ENCODE data around the gene HSDL1. TPM values are rescaled to one million over a fixed set of nuclear protein-coding genes. Genes with fewer than 3 reads are reported as not detected.

Gene HSDL1
- total RNA-seq, 1 donor from 2014 or later, result 101 TPM

GRCh38 chr16:84091460-84091859 is 53.5 kb downstream of the HSDL1 start:
- Histone ChIP-seq H3F3A (ENCODE audit: low read depth) (no peaks in the 10 kb centered on the region), H3K4me3 (no peak overlapping the region), H2AFZ (replicated peaks) (no peak overlapping the region), H3K27ac (no peak overlapping the region), H3K4me2 (no peak overlapping the region), H3K4me1 (no peaks in the 10 kb centered on the region), H4K20me1 (ENCODE audit: low read depth) (peaks cover 3% of the 10 kb centered on the region), H3K79me2 (ENCODE audit: low read depth) (no peaks in the 10 kb centered on the region), H3K9me3 (ENCODE audit: low read depth) (no peaks in the 10 kb centered on the region), H3K9ac (no peak overlapping the region), H3K36me3 (peaks cover 8% of the 10 kb centered on the region), H3K27me3 (no peaks in the 10 kb centered on the region)
- Mint-ChIP-seq H3K27me3 (ENCODE audit: insufficient read depth, low read depth) (peaks cover 2% of the 10 kb centered on the region), H3K4me3 (no peak overlapping the region), H3K36me3 (peaks cover 23% of the 10 kb centered on the region), H3K9me3 (no peaks in the 10 kb centered on the region), H3K4me1 (no peaks in the 10 kb centered on the region), H3K27ac (no peak overlapping the region)
- no peak for TF ChIP-seq CTCF (IDR thresholded peaks at IDR 0.05)
- no peak for TF ChIP-seq EZH2phosphoT487 (IDR thresholded peaks at IDR 0.05)
- no peak for TF ChIP-seq EZH2 (IDR thresholded peaks at IDR 0.05)
- DNase-seq (ENCODE audit: low spot score), result no peak

GRCh38 chr16:84090211-84090610 is 54.8 kb downstream of the HSDL1 start:
- no peaks in the 10 kb centered on the region for H3K9me3 ChIP-seq (ENCODE audit: low read depth)
- Mint-ChIP-seq H3K4me3 (no peak overlapping the region), H3K4me1 (no peaks in the 10 kb centered on the region), H3K27me3 (ENCODE audit: insufficient read depth, low read depth) (peaks cover 2% of the 10 kb centered on the region), H3K36me3 (peaks cover 27% of the 10 kb centered on the region), H3K9me3 (no peaks in the 10 kb centered on the region), H3K27ac (no peak overlapping the region)
- no peak for DNase-seq (ENCODE audit: low spot score)
- H3K36me3 ChIP-seq, result peaks cover 8% of the 10 kb centered on the region
- H3K4me1 ChIP-seq, result no peaks in the 10 kb centered on the region
- H2AFZ ChIP-seq (replicated peaks), result no peak overlapping the region
- H3K27me3 ChIP-seq, result no peaks in the 10 kb centered on the region
- H3K4me2 ChIP-seq, result no peak overlapping the region
- peaks cover 7% of the 10 kb centered on the region for H3F3A ChIP-seq (ENCODE audit: low read depth)
- H3K4me3 ChIP-seq, result no peak overlapping the region
- no peak overlapping the region for H3K9ac ChIP-seq
- no peak for TF ChIP-seq CTCF (IDR thresholded peaks at IDR 0.05)
- TF ChIP-seq EZH2 (IDR thresholded peaks at IDR 0.05), result no peak
- TF ChIP-seq EZH2phosphoT487 (IDR thresholded peaks at IDR 0.05), result no peak
- no peaks in the 10 kb centered on the region for H3K79me2 ChIP-seq (ENCODE audit: low read depth)
- peaks cover 3% of the 10 kb centered on the region for H4K20me1 ChIP-seq (ENCODE audit: low read depth)
- H3K27ac ChIP-seq, result no peak overlapping the region

- TF ChIP-seq CTCF (IDR thresholded peaks at IDR 0.05) (no peak), EZH2 (IDR thresholded peaks at IDR 0.05) (no peak), EZH2phosphoT487 (IDR thresholded peaks at IDR 0.05) (no peak)
- Mint-ChIP-seq H3K4me1 (no peaks in the 10 kb centered on the region), H3K4me3 (no peak overlapping the region), H3K9me3 (no peaks in the 10 kb centered on the region), H3K36me3 (peaks cover 25% of the 10 kb centered on the region), H3K27ac (no peak overlapping the region), H3K27me3 (ENCODE audit: insufficient read depth, low read depth) (peaks cover 2% of the 10 kb centered on the region)
- Histone ChIP-seq H3K9ac (no peak overlapping the region), H3K4me3 (no peak overlapping the region), H3K4me1 (no peaks in the 10 kb centered on the region), H3K4me2 (no peak overlapping the region), H3K9me3 (ENCODE audit: low read depth) (no peaks in the 10 kb centered on the region), H4K20me1 (ENCODE audit: low read depth) (peaks cover 3% of the 10 kb centered on the region), H3K36me3 (peaks cover 8% of the 10 kb centered on the region), H3K27ac (no peak overlapping the region), H3K79me2 (ENCODE audit: low read depth) (no peaks in the 10 kb centered on the region), H3F3A (ENCODE audit: low read depth) (peaks cover 7% of the 10 kb centered on the region), H3K27me3 (no peaks in the 10 kb centered on the region), H2AFZ (replicated peaks) (no peak overlapping the region)
- no peak for DNase-seq (ENCODE audit: low spot score)
Observed at GRCh38 chr16:84088695-84089395, 56.1 kb downstream of the HSDL1 start.
